ENCODE measurements around the gene SCO2. TPM values are rescaled to one million over a fixed set of nuclear protein-coding genes. Genes with fewer than 3 reads are reported as not detected.
A peak's percentile ranks its signal among the peaks of the same experiment; 100 is the strongest.

Gene SCO2
- total and polyA plus RNA-seq, 2 of the 13 experiments (the other 11 are each of a cell fraction or from before 2014, with no cell fraction given) = 0.32 to 3.7 TPM

- peak; percentile 15 for TF ChIP-seq ZNF18 (CRISPR knock-in tag; IDR thresholded peaks at IDR 0.05; ENCODE audit: insufficient replicate concordance)
- peak; percentile 55; the same call in 1 of the 2 replicates for TF ChIP-seq ZNF687 (CRISPR knock-in tag; IDR thresholded peaks at IDR 0.05)
- TF ChIP-seq SMYD3 (CRISPR knock-in tag; IDR thresholded peaks at IDR 0.05) = peak; percentile 79; the same call in 1 of the 2 replicates
- TF ChIP-seq ZNF484 (CRISPR knock-in tag; IDR thresholded peaks at IDR 0.05; ENCODE audit: borderline replicate concordance, low read depth) = no peak
- no peak for TF ChIP-seq DMAP1 (CRISPR knock-in tag; IDR thresholded peaks at IDR 0.05)
- TF ChIP-seq RFX1 (IDR thresholded peaks at IDR 0.05) = no peak
- no peak for TF ChIP-seq HMGA1 (CRISPR knock-in tag; conservative IDR thresholded peaks at IDR 0.05)
- no peak for TF ChIP-seq NR1H2 (CRISPR knock-in tag; IDR thresholded peaks at IDR 0.05; ENCODE audit: borderline replicate concordance, low read depth)
- TF ChIP-seq HMGXB3 (CRISPR knock-in tag; IDR thresholded peaks at IDR 0.05; ENCODE audit: borderline replicate concordance) = no peak
- no peak for TF ChIP-seq AHDC1 (CRISPR knock-in tag; IDR thresholded peaks at IDR 0.05; ENCODE audit: borderline replicate concordance)
- TF ChIP-seq POLR2G (IDR thresholded peaks at IDR 0.05; ENCODE audit: low read depth, low read length) = peak; percentile 8; the same call in 1 of the 2 replicates
These were observed 5.6 kb upstream of the SCO2 start (continued) for GRCh38 chr22:50530877-50531545.

Data from HepG2 (cell line).